Mammary epithelial cell (primary cell): ENCODE data around the gene UNC5A.

ENCODE experiments used
- CTCF ChIP-seq, 2 donors: IDR thresholded peaks in 1 of 2; conservative IDR thresholded peaks in 1 of 2; 2 replicates each; pipeline ENCODE4 v1.5.1; 2011 to 2012; ENCODE audit warnings: inconsistent platforms in 2 of 2, low read length in 2 of 2, mild to moderate bottlenecking in 2 of 2, control low read depth in 1 of 2, low read depth in 1 of 2; ENCODE audit not compliant: insufficient read depth in 1 of 2; ENCODE audit errors: extremely low read depth in 1 of 2
- EZH2 ChIP-seq: IDR thresholded peaks from 2 replicates; pipeline ENCODE4 v1.6.1; 2012; ENCODE audit warnings: low read length, inconsistent platforms, borderline replicate concordance

- TF ChIP-seq CTCF (conservative IDR thresholded peaks at IDR 0.05 in 1 of 2, IDR thresholded peaks at IDR 0.05 in 1 of 2; ENCODE audit: extremely low read depth in 1 of 2, insufficient read depth in 1 of 2, low read depth in 1 of 2, low read length in 2 of 2) (no peak), EZH2 (no peak)
Observed at GRCh38 chr5:176779537-176779936, 30.8 kb upstream of the UNC5A start.
